Caki2 (cell line): Measurements from ENCODE around the gene WNK1. TPM values are rescaled to one million over a fixed set of nuclear protein-coding genes. Genes with fewer than 3 reads are reported as not detected.
"Not testable (repeated sequence)": the region's sequence is repeated elsewhere in the genome, so short reads cannot be mapped to it uniquely, and the experiment has no call there.

Source experiments
- DNase-seq: peaks from one replicate; pipeline ENCODE4 v3.0.0-alpha.2; 2015; ENCODE audit warnings: low read depth
- in situ Hi-C: cut with HindIII; loops from 2 replicates; pipeline ENCODE4 v1.10.0; 2016; ENCODE audit warnings: low sequenced_read_pairs, low pct_unique_long_range_greater_than_20kb, mixed read lengths
- total RNA-seq: library from RNA; depleted of rRNA; stranded (reverse); fragments of >200 nt; shearing (Covaris generic); gene quantifications from 2 replicates; pipeline ENCODE4 v1.2.3, GENCODE V29; 2014; ENCODE audit warnings: low replicate concordance

WNK1 gene
- total RNA-seq, 1 experiment from 2014 or later = 17.5 TPM

DNA sequence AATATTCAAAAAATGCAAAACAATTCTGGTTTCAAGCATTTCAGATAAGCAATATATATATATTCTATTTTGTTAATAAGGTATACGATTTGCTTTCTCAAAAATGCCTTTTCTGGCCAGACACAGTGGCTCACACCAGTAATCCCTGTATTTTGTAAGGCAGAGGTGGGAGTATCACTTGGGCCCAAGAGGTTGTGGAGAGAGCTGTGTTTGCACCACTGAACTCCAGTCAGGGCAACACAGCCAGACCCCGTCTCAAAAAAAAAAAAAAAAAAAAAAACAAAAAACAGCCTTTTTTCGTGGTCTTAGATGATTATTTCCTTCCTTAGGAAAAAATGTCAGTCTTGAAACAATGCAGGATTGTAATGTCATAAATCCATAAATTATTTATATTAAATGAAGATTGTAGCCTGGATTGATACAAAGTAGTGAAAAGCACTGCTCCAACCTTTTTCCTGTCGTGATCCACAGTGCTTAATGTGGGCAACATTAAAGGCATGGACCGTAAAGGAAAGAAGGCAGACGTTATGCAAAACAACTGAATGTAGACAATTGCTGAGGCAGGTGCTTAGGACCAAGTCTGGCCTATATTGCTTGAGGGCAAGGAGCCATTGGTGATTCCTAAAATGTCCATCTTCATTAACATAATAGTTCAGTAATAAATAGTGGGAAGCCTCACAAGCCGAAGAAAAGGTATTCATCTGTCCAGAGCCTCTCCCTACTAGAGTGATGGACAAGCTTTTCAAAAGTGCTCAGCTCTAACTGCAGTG, 160.3 kb downstream of the WNK1 start:
- in situ Hi-C loops = no loop called here
- DNase-seq = no peak

DNA sequence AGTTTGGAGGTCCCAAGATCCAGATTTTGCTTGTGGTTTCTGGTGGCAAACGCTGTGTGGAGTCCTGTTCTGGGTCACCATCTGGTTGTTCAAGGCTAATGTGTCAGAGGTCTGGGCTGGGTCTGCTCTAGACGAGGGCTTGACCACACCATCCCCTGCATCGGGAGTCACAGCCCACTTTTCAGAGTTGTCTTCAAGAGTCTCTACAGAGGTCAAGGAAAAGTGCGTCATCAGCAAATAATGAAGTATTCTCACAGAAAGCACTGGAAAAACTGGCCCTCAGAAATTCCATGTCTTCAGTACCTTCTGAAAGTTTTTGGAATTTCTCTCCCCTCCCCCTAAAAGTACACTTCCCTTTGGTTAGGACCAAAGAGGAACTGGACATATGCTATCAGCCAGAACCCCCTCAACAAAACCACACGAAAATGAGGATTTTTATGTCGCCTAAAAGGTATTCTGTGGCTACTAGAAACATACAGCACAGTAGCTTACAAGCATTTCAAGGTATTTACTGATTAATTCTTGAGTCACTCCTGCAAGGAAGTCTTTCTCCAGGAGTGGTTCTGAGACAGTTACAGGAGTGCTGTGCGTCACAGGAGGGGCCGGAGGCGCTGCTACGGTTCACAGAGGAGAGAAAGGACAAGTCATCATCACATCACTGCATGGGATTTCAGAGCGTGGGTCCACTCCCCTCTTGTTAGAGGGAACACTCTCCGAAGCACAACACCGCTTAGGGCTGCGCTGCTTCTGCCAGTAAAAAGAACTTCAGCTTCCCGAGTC, 161.7 kb downstream of the WNK1 start:
- DNase-seq = peak; percentile 92
- in situ Hi-C loops = no loop called here

DNA sequence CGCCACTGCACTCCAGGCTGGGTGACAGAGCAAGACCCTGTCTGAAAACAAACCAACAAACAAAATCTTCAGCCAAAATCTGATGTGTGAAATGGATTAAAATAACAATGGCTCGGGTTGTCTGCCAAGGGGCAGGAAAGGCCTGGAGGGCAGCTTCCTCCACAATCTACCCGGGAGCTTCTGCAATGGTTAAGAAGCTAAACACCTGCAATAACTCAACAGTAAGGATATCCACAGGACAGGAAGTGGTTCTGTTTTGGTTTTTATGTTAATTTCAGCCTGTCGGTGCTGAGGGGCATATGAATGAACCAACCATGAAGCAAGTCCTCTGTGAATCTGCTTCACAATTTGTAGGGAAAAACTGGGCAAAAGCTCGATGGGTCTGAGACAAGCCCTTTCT, 162.7 kb downstream of the WNK1 start:
- peak; percentile 35 for DNase-seq
- in situ Hi-C loops = no loop called here

DNA sequence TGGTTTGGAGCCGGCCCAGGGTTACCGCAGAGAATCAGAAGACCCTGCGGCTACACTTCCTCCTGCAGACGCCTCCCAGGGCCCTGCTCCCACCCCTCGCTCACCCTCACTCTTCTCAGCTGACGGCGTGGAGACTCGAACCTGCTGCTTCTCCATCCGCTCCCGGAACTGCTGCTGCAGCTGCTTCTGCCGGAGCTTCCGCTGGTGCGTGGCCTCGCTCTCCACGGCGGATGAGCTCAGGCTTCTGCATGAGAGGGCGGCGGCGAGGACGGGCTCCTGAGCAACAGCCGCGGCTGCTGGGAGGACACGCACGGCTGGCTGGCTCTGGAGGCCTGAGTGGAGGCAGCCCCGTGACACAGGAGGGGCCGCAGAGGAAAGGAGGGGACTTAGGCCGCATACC, 163.9 kb downstream of the WNK1 start:
- peak; percentile 57 for DNase-seq
- in situ Hi-C loops = no loop called here

DNA sequence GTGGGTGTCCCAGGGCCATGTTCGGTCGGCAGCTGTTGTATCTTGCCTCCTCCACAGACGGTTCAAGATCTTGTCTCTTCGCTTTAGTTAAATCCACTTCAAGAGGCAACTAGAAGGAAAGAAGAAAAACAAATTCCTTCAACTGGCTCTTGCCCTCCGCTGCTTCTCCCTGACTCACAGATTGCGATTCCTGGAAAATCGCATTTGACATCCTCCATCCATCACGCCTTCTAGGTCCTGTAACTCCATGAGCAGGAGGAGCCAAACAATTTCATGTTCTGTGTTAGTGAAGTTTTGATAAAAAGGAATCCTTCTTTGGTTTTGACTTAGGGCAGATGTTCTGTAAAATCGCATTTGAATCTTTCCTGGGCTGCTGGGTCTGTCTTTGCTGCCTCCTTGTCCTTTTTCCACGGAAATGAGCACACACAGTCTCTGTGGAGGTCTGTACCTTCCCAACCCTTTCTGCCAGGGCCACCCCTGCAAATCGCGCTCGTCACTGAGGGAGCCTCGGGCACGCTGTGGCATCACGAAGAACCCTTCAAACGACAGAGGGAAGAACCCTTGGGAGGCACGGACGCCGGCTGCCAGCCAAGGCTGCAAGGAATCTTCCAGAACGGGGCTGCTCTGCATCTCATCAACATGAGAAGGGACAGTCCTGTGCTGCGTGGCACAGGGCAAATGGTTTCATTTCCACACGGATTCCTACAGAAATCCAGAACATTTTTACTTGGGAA, 164.5 kb downstream of the WNK1 start:
- no peak for DNase-seq
- in situ Hi-C loops = no loop called here

DNA sequence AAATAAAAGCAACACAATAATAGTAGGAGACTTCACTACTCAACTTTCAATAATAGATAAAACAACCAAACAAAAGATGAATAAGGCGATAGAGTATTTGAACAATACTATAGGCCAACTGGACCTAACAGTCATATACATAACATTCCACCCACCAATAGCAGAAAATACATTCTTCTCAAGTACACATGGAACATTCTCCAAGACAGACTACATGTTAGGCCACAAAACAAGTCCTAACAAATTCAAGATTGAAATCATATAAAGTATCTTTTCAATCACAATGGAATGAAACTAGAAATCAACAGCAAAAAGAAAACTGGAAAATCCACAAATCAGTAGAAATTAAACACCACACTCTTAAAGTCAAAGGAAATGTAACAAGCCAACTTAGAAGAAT, 168.3 kb downstream of the WNK1 start:
- in situ Hi-C loops = no loop called here
- no peak for DNase-seq

DNA sequence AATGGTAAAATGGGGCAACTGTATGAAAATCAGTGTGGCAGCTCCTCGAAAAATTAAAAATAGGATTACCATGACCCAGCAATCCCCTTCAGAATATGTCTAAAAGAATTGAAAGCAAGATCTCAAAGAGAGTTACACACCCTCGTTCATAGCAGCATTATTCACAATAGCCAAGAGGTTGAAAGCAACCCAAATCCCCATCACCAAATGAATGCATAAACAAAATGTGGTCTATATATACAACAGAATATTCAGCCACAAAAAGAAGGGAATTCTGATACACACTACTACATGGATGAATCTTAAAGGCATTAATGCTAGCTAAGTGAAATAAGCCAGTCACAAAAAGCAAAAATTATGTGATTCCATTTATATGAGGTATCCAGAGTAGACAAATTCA, 169.9 kb downstream of the WNK1 start:
- no peak for DNase-seq
- in situ Hi-C loops = no loop called here

DNA sequence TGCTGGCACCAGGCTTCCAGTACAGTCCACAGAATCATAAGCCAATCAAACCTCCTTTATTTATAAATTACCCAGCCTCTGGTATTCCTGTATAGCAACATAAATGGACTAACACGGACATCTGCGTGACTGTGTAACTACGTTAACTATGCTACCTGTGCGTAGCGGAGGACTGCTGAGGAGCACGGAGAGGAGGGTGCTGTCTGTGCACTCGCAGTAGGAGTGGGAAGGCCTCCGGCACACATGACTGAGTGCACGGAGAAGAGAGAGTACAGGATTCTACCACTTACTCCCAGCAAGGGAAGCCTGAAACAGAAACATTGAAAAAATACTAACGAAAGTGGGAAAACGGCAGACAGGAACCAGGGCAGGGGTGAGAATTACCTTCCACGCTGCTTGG, 174.3 kb downstream of the WNK1 start:
- in situ Hi-C loops = no loop called here
- no peak for DNase-seq

DNA sequence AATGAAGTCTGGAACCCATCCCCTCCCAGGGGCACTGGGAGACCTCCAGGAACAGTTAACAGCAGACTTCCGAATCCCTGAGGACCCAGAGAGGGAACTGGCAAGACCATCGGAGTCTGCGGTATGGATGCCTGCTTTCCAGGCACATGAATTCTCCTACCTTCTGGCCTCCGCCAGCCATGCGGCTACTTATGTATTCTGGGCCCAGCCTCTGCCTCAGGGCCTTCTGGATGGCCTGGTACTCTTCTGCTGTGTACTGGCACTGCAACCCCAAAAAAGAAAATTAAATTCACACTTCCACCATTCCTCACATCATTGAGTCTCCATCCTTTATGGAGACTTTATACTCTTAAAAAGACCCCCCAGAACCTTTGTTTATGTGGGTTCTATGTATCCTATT, 178.7 kb downstream of the WNK1 start:
- in situ Hi-C loops = no loop called here

DNA sequence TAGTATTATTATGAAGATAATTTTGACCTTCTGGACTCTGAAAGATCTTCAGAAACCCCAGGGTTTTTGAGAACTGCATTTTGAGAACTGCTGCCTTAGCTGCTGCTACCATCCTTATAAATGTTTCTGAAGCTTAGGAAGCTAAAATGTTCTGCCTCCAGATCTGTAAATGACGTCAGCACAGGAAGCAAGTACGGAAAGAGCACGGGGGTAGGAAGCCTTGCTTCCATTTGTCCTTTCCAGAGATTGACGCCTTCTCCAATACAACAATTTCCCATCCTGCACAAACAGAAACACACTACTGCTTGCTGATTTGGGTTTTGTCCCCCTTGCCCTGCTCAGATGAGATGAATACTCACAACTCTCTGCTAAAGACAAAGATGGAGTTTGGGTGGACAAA, 179.2 kb downstream of the WNK1 start:
- in situ Hi-C loops = no loop called here

More for the DNA sequence above, 178.7 kb downstream of the WNK1 start:
- no peak for DNase-seq

DNA sequence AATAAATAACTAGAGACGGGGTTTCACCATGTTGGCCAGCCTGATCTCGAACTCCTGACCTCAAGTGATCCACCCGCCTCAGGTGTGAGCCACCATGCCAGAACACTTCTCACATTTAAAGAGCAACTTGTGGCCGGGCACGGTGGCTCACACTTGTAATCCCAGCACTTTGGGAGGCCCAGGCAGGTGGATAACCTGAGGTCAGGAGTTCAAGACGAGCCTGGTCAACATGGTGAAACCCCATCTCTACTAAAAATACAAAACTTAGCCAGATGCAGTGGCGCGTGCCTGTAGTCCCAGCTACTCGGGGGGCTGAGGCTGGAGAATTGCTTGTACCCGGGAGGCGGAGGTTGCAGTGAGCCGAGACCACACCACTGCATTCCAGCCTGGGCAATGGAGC, 183.5 kb downstream of the WNK1 start:
- DNase-seq, in situ Hi-C loops: not testable (repeated sequence)

More for the DNA sequence above, 179.2 kb downstream of the WNK1 start:
- DNase-seq = no peak

DNA sequence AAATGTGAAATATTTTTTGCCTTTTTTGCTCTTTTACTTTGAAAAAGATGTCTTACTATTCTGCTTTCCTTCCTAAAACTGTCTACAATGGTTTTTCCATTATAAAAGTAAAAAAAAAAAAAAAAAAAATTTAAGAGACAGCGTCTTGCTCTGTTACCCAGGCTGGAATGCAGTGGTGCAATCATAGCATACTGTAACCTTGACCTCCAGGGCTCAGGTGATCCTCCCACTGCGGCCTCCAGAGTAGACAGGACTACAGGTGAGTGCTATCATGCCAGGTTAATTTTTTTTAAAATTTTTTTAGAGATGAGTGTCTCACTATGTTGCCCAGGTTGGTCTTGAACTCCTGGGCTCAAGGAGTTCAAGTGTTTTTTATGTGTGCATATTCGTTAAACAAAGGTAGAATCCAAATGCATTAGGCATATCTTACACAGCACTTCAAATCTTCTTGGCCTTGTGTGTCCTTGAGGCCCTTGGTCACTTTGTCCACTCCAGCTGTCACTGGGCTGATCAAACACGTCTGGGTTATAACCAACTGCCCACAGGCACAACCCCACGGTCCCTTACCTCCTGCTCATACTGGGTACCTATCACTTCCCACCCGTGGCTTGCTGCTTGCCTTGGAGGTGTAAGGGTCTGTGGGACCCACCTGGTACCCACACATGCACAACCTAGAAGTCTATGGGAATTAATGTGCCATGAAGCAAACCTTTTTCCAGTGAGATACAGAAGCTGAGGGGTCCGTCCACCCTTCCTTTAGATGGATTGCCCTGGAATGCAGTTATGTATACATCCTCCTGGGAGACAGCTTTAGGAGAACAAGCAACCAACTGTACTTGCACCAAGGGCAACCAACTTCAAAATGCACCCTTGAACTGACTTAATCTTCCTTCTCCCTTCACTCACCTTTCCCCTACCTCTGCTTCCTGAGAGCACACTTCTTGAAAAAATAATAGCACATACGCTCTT, 184.3 kb downstream of the WNK1 start:
- DNase-seq = no peak
- in situ Hi-C loops = no loop called here

DNA sequence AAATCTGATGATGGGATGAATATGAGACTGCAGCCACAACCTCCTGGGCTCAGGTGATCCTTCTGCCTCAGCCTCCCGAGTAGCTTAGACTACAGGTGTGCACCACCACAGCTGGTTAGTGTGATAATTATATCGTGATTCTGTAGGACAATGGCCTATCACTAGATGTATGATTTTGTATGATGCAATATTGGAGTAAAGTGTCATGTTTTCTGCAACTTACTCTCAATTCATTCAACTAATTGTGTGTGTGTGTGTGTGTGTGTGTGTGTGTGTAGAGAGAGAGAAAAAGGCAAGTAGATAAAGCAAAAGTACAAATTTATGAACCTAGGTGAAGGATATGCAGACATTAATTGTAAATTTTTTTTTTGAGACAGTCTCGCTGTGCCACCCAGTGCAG, 186.4 kb downstream of the WNK1 start:
- no peak for DNase-seq
- in situ Hi-C loops = no loop called here

DNA sequence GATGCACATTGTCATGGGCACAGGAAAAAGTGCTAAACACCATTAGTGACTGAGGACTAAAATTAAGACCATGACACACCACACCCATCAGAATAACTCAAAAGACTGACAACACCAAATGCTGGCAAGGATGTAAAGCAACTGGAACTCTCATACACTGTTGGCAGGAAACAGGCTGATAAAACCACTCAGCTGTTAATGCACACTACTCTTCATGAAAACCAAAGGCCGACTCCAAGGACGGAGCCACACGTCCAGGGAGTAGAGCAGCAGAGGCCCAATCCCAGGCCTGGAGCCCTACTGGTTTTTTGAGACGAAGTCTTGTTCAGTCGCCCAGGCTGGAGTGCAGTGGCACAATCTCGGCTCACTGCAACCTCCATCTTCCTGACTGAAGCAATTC, 190.7 kb downstream of the WNK1 start:
- in situ Hi-C loops = no loop called here

DNA sequence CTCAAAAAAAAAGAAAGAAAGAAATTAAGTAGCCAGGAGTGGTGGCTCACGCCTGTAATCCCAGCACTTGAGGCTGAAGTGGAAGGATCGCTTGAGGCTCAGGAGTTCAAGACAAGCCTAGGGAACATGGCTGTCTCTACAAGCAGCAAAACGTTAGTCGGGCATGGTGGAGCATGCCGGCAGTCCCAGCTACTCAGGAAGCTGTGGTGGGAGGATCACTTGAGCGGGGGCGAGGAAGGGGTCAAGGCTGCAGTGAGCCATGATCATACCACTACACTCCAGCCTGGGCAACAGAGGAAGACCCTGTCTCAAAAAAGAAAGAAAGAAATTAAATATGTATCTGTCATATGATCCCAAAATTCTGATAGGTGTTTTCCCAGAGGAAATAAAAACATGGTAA, 191.8 kb downstream of the WNK1 start:
- DNase-seq = no peak
- in situ Hi-C loops = no loop called here

More for the DNA sequence above, 190.7 kb downstream of the WNK1 start:
- DNase-seq = no peak

DNA sequence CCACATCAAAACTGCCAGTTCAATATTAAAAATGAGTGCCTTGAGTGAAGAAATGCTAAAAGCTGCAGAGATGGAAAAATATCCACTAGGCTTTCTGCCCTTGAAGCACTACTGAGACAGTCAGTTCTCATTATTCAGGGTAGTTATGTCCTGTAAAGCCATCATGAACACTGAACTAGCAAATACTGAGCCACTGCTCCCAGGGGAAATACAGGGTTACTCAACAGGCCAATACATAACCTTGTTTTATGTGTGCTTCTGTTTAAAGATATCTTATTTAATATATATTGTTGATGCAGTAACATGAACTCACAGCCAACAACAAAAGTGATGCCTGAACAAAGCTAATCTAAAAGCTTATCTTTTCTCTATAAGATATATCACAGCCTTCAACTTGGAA, 193.8 kb downstream of the WNK1 start:
- DNase-seq = no peak
- in situ Hi-C loops = no loop called here

DNA sequence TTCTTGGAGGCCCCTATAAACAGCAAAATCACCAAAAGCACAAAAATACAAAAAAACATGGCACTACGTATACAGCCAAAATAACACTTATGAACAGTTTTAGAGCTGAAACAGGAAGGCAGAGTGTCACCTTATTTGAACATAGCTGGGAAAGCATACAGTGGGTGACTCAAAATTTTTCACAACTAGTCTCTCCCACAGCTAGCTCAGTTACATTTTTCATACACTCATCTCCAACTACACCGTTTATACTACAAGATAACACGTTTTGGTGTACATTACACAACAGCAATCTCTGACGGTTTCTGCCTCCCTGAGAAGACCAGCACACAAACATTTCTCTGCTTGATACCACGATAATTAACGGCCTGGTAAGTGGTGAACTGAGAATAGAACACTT, 194.3 kb downstream of the WNK1 start:
- DNase-seq = no peak
- in situ Hi-C loops = no loop called here

DNA sequence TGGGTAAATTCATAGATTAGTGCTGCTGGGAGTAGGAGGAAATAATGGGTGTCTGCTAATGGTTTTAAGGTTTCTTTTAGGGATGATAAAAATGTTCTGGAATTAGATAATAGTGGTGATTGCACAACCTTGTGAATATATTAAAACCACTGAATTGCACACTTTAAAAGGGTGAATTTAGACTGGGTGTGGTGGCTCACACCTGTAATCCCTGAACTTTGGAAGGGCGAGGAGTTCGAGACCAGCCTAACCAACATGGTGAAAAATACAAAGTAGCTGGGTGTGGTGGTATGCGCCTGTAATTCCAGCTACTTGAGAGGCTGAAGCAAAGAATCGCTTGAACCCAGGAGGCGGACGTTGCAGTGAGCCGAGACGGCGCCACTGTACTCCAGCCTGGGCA, 195.9 kb downstream of the WNK1 start:
- in situ Hi-C loops = no loop called here
- no peak for DNase-seq
